GM13976 (cell line): ENCODE measurements around the gene ATRIP.

Source experiments
- DNase-seq: peaks from one replicate; pipeline ENCODE4 v3.0.0; 2012; ENCODE audit warnings: low spot score
- in situ Hi-C: fragments of 300-500 bp; cut with MboI; formaldehyde crosslinking; loops from one replicate; pipeline ENCODE4 v1.12.0; 2022; ENCODE audit warnings: low sequenced_read_pairs, mixed read lengths, inconsistent platforms; ENCODE audit not compliant: unreplicated experiment
- TF ChIP-seq, protein P1 (sequence below): IDR thresholded peaks from 2 replicates; pipeline ENCODE4 v1.5.1; 2012; ENCODE audit warnings: borderline replicate concordance, mild to moderate bottlenecking; ENCODE audit not compliant: insufficient read depth; ENCODE audit errors: extremely low read depth, missing control alignments, control extremely low read depth

ATRIP gene

DNA sequence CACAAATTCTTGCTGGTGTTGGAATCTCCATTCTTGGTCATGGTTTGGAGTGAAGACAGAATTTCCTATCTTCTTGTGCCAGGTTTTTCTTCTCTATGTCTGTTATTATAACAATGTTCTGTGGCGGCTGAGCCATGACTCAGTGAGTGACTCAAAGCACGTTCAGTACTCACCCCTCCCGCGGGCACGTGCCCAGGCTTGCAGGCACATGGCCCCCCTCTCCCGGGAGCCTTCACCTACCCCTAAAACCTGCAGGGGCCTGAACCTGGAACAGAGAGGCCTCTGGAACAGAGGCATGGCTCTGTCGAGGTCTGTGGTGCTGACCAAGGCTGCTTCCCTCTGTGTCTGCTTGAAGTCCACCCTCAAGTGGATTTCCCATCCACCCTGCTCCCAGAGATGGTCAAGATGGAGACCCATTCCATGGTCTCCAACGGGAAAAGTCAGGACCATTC, 44.2 kb upstream of the ATRIP start:
- in situ Hi-C loops = loop anchor here (5.0 kb wide), 1 partner anchor 35 kb away; no protein-coding TSS in a partner anchor
- TF ChIP-seq, protein P1, sequence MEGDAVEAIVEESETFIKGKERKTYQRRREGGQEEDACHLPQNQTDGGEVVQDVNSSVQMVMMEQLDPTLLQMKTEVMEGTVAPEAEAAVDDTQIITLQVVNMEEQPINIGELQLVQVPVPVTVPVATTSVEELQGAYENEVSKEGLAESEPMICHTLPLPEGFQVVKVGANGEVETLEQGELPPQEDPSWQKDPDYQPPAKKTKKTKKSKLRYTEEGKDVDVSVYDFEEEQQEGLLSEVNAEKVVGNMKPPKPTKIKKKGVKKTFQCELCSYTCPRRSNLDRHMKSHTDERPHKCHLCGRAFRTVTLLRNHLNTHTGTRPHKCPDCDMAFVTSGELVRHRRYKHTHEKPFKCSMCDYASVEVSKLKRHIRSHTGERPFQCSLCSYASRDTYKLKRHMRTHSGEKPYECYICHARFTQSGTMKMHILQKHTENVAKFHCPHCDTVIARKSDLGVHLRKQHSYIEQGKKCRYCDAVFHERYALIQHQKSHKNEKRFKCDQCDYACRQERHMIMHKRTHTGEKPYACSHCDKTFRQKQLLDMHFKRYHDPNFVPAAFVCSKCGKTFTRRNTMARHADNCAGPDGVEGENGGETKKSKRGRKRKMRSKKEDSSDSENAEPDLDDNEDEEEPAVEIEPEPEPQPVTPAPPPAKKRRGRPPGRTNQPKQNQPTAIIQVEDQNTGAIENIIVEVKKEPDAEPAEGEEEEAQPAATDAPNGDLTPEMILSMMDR = no peak
- peak; percentile 7 for DNase-seq

DNA sequence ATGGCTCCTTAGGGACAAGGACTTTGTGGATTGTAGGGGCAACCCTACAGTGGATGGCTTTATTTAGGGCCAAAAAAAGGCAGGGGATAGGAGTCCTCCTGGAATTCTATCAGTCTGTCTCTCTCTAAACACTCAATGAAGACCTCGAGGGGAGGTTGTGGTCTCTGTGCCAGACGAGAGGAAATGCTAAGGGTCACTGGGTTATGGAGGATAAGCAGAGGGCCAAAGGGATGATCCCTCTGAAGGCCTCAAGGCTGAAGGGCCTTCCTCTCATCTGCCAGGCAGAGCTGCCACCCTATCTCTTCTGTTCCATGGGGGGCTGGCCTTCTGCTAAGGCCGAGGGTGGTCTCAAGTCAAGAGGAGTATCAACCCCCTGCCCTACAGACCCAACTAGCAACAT, 43.6 kb upstream of the ATRIP start:
- in situ Hi-C loops = loop anchor here (5.0 kb wide), 1 partner anchor 34 kb away; no protein-coding TSS in a partner anchor
- TF ChIP-seq, protein P1 = no peak
- no peak for DNase-seq

DNA sequence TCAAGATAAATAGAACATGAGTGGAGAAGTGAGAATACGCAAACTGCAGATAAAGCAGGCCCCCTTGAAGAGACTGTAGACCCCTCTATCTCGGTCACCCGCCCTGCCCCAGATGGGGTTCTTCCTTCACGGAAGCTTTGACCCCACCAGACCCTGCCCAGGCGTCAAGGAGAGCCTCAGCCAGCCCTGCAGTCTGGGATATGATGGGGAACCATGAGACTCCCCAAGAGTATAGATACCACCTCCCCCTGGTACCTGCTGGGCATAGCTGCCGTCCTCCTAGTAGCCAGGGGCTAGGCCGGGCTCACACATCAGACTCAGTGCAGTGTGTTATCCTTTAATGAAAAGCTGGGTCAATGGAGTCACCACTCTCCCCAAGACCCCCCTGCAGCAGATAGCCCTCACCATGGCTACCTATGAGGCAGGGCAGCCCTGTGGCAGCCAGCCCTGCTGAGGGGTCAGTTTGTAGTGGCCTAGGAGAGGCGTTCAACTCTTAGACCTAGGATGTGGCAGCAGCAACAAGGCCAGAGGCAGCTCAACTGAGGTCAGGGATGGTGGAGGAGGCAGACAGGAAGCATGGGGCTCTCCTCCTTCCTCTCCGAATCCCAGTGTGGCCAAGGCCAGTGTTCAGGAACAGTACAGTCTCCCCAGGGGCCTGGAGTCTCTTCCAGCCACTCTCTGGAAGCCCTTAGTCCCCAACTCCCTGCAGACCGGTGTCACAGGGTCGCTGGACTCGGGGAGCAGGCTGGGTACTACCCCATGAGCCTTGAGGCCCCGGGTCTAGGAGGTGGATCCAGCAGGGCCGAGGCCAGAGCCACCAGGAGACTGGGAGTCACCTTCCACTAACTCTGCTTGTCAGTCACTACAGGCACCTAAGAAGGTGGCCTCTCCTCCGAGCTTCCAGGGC, 42.8 kb upstream of the ATRIP start:
- in situ Hi-C loops = loop anchor here (5.0 kb wide), 1 partner anchor 34 kb away; no protein-coding TSS in a partner anchor
- TF ChIP-seq, protein P1 = no peak
- DNase-seq = peak; percentile 17

DNA sequence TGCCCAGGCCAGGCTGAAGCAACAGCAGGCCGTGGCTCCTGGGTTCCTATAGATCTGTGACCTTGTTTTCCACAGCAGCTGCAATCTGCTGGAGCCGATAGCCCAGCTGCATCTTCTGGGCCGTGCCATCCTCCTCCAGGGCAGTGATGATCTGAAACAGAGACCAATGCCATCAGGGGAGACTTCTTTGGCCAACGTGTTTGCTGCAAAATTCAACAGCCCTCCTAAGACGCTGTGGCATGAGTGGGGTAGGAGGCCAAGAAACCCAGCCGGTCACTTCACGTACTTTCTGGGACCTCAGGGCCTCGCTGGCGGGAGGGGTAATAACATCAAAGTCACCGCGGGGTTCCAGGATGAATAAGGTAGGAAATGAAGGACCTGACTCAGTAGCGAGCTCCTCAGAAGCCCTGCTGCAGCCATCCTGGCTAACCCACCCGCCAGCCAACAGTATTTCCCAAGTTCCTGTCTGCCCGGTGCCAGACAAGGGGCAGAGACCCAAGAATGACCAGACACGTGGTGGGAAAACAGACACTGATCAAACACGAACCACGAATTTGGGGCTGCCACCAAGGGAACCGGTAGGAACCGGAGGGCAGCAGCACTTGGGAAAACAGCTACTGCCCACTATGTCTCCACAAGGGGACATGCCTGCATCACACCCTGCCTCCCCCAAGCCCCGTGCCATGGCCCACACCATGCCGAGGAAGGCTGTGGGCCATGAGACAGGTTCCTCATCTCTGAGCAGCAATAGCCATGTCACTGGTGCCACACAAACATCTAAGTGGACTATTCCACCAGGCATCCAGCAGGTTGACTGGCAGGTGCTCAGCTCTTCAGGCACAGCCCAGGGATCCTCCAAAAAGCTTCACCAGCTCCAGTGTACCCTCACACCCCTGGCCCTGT, 41.8 kb upstream of the ATRIP start:
- in situ Hi-C loops = loop anchor here (5.0 kb wide), 1 partner anchor 33 kb away; no protein-coding TSS in a partner anchor
- TF ChIP-seq, protein P1 = no peak
- peak; percentile 12 for DNase-seq

DNA sequence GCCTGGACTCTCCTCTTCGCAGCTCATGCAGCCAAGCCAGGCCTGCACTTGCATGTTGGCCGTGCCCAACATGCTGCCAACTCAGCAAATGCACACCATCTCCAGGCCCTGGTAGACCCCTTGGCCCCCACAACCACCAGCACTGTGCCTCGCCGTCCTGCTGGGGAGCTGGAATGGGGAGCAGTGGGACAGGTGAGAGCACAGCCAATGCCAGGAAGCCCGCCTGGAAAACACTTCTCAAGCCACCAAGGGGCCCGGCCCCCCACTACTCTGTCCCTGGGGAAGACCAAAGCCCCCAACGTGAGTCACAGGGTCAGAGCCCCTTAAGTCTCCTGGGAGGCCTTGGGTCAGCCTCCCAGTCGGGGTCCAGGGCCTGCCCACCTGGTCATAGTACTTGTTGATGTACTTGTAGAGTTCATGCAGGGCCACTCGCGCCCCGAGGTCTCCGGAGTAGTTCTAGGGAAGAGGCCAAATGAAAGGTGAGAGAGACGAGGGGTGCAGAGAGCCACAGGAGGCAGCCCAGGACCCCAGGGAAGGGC, 41.1 kb upstream of the ATRIP start:
- in situ Hi-C loops = no loop called here
- TF ChIP-seq, protein P1 = no peak
- peak; percentile 16 for DNase-seq

DNA sequence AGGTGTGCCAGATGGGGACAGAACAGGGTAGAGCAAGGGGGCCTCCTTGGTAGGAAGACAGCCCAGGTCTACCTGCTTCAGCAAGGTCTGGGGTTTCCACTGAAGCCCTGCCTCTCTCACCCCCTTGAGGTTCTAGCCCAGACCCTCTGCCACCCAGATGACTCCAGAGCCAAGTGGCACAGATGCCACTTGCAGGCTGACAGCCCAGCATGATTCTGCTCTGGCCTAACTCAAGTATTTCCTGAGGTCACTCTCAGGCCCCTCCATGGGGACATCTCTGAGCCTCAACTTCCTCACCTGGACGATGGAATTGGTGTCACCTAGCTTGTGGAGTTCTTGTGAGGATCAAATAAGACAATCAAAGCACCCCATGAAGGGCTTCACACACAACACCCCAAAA, 40.6 kb upstream of the ATRIP start:
- peak; percentile 12 for DNase-seq
- in situ Hi-C loops = no loop called here
- TF ChIP-seq, protein P1 = no peak
